ENCODE results near the gene LTBP2.

DNA sequence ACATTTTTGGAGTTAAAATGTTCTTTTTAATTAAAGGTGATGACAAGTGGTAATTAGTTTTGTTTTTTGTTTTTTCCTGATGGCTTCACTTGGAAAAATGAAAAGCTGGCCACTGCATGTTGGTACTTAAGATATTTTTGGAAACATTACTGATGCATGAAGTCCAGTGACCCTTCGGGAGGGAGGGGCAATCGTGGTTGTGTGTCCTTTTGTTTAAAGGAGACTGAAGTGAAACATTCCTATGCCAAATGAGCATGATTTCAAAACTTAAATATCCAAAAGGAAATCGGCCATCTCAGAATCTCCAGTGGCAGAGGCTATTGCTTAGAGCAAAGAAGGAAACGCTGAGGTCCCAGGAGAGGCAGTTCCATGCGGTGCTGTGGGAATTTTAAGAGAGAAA, 20.1 kb downstream of the LTBP2 start:
- TF ChIP-seq EZH2 (IDR thresholded peaks at IDR 0.05; ENCODE audit: insufficient read depth, poor library complexity, severe bottlenecking): no peak
- no peak for TF ChIP-seq EZH2phosphoT487 (IDR thresholded peaks at IDR 0.05; ENCODE audit: insufficient read depth, low read depth)
